GM18505 (cell line): ENCODE measurements around the gene MAP7D3.
"Not testable (repeated sequence)": the region's sequence is repeated elsewhere in the genome, so short reads cannot be mapped to it uniquely, and the experiment has no call there.

Experiments used
- ATAC-seq: cut with Tn5 transposase; IDR thresholded peaks from one replicate; pipeline ENCODE4 v1.9.1; 2021; ENCODE audit not compliant: unreplicated experiment
- POLR2A ChIP-seq: IDR thresholded peaks from 4 replicates; pipeline ENCODE4 v1.6.1; 2011; ENCODE audit warnings: borderline replicate concordance; ENCODE audit not compliant: insufficient read depth, insufficient read length; ENCODE audit errors: extremely low read depth

The MAP7D3 gene

GRCh38 chrX:136262812-136263315 lies 11.7 kb upstream of the MAP7D3 start:
- TF ChIP-seq POLR2A = no peak
- ATAC-seq = no peak

- no peak for ATAC-seq
- TF ChIP-seq POLR2A = no peak
Measured at GRCh38 chrX:136262243-136262642, 11.0 kb upstream of the MAP7D3 start.

DNA sequence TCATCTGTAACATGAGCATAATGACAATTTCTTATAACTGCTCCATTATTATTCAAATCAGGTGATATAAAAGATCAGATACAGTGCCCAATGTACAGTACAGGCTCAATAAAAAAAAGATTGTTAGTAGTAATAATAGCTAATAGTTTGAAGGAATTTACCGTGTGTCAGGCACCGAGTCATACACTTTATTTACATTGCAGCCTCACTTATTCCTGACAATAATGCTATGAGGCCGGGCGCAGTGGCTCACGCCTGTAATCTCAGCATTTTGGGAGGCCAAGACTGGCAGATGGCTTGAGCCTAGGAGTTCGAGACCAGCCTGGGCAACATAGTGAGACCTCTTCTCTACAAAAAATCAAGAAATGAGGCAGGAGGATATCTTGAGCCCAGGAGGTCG lies 10.1 kb upstream of the MAP7D3 start:
- TF ChIP-seq POLR2A = no peak
- no peak for ATAC-seq

- ATAC-seq = no peak
Measured at GRCh38 chrX:136260776-136261175, 9.6 kb upstream of the MAP7D3 start.

DNA sequence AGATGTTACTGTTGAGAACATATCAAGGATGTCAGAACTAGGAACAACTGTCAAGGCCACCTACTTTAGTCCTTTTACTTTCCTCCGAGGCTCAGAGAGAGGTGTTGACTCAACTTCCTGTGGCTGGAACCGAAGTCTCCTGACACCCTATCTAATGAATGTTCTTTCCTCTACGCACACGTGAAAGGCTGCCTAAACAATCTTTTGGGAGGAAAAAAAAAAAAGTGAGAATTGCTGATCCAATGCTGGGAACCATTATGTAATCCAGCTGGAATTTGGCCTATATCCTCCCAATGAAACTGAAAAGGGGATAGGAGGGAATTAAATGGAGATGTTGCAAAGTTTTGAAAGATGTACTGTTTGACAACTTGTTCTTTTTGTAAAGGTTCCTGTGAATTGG lies 8.3 kb upstream of the MAP7D3 start:
- TF ChIP-seq POLR2A = no peak
- no peak for ATAC-seq

More at GRCh38 chrX:136260776-136261175, 9.6 kb upstream of the MAP7D3 start:
- no peak for TF ChIP-seq POLR2A

DNA sequence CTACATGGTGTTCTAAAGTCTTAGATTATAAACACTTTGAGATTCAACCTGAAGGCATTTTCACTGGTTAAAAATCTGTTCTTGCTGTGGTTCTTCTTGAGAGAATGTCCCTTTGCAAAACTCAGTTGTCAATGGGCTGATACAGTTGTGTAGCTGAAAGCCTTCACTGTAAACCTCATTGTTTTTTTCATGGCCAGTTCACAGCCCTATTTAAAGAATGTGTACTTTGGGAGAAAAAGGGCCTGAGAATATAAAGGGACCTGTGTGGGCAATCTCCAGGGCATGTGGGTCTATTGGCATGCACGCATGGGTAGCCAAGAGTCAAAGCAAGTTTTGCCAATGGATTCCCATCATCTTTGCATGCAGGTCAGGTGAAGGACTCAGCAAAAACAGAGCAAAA lies 7.8 kb upstream of the MAP7D3 start:
- no peak for ATAC-seq
- no peak for TF ChIP-seq POLR2A

- no peak for TF ChIP-seq POLR2A
- no peak for ATAC-seq
Measured at GRCh38 chrX:136256026-136256425, 4.8 kb upstream of the MAP7D3 start.

DNA sequence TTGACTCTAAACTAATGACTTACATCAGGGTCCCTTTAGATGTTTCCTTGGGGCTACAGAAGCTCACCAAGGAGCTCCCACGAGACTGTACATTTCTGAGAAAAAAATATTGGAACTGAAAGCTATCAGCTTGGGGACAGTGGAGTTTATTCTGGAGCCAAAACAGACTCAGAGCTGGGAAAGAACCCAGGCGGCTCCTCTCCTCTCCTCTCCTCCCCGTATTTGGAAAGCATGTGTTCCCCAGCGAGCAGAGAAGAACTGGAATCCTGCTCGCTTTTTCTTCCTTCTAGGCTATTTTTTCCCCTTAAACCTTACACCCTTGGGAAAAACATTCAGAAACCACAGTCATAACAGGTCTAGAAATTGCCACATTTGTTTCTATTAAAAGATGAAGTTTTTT lies 4.3 kb upstream of the MAP7D3 start:
- no peak for ATAC-seq
- TF ChIP-seq POLR2A = no peak

- no peak for TF ChIP-seq POLR2A
- ATAC-seq = peak; percentile 35
Measured at GRCh38 chrX:136250191-136251040, 784 bp downstream of the MAP7D3 start.

DNA sequence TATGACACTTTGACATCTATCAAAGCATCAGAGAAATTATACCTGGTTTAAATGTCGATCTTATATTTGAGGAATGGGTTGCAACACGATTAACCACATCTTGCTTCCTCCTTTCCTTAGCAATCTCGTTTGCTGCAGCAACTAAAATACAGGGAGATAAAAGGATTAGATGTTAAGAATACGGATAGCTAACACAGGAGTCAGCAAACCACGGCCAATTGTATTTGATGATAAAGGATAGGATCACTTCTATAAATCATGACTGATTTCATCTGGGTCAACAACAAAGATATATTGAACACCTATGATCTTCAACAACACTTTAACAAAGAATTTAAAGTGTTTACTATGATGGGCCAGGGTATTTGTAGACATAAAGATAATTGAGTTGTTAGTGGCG lies 5.0 kb downstream of the MAP7D3 start:
- no peak for ATAC-seq
- TF ChIP-seq POLR2A = no peak

- ATAC-seq = not testable (repeated sequence)
Measured at GRCh38 chrX:136237849-136238248, 13.4 kb downstream of the MAP7D3 start.

DNA sequence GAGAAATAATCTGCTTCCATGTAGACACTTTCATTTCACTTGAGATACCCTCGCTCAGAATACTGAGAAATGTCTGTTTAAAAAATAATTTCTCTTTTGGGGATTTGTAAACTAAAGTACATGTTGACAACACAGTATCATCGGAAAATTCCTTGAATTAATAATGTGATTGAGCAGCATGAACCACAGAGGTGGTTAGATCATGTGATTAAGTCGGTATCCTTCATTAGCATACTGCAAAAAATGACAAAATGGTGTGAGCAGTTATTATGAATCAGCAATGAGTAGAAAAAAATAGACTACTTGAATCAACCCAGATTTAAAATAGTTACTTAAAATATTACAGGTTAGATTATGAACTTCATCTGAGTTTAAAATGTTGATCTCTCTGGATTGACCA lies 14.1 kb downstream of the MAP7D3 start:
- no peak for ATAC-seq
- TF ChIP-seq POLR2A = no peak

DNA sequence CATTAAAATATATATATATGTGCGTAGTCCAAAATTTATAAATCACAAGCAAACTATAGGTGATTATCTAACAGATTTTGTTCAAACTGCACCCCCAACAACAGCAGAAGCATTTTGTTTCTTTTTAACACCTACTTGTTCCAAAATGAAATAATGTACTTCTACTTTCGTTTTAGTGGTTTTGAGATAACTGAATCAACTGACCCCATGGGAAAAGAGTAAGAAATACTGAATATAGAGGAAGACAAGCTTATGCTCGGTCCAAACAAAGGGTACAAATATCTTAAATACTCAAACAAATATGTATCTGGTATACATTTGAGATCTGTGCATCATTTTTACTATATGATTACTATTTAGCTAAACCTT lies 22.4 kb downstream of the MAP7D3 start:
- ATAC-seq = no peak
- TF ChIP-seq POLR2A = no peak

DNA sequence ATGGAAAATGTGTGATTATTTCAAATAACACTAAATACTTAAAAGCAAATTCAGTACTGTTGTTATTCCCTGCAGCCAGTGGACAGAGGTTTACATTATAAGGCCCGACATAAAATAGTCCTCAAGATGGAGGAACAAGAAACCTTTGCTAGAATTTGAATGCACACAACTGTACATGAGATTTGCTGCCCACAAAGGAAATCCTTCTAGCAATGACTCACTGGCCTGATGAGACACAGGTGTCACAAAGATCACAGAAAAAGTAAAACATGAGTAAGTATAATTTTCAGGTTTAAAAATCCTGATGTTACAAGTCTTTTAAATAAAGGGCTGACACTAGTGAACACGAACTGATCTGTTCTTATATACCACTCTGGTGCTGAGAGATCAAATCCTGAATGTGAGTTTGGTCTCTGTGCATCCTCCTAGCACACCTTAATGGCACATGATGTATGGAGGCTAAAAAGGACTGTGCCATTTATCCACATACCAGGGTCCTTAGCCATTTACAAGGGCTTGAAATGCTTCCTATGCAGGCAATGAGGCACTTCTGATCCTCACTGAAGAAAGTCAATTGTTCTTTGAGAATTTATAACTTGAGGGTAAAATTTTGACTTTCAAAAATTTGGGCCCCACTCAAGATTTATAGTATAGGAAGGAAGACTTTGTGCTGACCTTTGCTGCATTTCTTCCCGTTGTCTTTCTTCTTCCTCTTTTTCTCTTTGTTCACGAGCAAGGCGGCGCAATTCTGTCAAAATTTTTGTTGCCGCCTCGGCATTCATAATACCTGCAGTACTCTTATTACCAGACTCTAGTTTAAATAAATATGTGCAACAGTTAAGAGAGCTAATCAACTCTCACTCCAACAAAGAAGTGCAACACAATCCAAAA lies 23.0 kb downstream of the MAP7D3 start:
- no peak for ATAC-seq

More for the DNA sequence above, 23.0 kb downstream of the MAP7D3 start:
- no peak for TF ChIP-seq POLR2A
